GM18520 (cell line): ENCODE data around the gene CDH8.
"Not testable (repeated sequence)": the region's sequence is repeated elsewhere in the genome, so short reads cannot be mapped to it uniquely, and the experiment has no call there.

ENCODE experiments used
- ATAC-seq: cut with Tn5 transposase; IDR thresholded peaks from one replicate; pipeline ENCODE4 v1.9.1; 2021; ENCODE audit not compliant: unreplicated experiment

CDH8 gene

DNA sequence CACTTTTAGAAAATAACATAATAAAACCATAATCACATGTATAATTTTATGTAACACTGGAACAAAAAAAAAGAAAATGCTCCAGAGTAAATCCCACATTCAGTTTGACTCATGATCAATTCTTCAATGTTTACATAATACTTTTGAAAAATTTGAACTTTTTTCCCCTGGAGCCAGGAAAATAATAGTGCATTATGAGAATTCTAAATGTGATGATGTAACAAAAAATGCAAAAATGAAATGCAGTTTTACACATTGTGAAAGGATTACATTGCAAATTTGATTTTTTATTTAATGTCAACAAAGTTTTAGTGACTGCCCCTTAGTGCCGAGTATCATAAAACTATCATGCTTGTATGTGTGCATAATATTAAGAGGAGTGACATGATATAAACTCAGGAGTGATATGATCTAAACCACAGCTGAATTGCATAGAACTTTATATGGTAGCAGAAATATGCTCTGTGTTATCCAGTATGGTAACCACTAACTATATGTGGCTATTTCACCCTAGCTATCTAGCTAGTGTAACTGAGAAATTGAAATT is 238.2 kb downstream of the CDH8 start:
- ATAC-seq = no peak

- ATAC-seq = no peak
These were observed 238.9 kb downstream of the CDH8 start for GRCh38 chr16:61797296-61797795.

DNA sequence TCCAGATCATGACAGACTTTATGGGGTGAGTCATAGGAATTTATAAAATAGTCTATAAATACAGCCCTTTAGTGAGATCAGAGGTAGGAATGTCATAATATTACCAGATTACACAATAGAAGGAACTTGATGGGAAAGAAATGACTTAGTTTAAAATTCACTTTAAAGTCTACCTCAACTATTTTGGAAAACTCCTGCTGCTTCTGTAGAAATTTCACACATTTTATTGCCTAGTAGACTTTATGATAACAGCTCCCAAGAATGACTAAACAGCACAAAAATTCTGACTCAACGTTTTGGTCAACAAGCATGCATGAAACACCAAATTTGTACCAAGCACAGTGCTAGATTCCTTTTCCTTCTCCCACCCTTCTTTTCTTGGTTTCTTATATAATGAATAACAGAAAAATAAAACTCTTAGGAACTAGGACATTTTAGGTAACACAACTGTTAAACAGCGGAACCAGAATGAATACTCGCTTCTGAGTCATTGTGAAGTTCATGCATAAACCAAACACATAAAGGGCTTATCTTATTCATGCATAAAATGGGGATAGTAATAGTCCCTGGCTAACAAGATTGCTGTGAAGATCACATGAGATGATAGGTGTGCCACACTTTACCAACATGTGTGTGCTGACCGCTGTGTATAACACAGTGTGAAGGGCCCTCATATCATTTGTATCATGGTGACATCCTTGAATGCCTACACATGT is 243.9 kb downstream of the CDH8 start:
- ATAC-seq = no peak

- no peak for ATAC-seq
These were observed 244.8 kb downstream of the CDH8 start for GRCh38 chr16:61791464-61791863.

GRCh38 chr16:61781855-61782254 is 254.4 kb downstream of the CDH8 start:
- ATAC-seq = not testable (repeated sequence)

DNA sequence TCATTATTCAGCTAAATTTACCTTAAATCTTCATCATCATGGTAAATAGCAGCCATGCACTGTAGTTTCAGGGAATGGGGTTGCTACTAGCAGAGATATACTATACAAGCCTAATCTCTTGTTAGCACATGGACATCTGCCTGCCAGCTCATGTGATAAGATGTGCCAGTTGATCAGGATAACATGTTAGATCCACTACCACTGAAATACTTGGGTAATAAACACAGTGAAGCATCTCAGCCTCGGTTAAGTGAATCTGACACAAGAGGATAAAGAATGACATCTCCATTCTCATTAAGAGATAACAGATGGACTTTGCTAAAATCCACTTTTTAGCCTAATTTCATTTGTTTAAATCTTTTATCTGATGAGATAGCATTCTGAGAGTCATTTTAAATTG is 256.1 kb downstream of the CDH8 start:
- ATAC-seq = no peak

GRCh38 chr16:61770301-61770700 is 265.9 kb downstream of the CDH8 start:
- ATAC-seq = no peak

GRCh38 chr16:61763991-61764390 is 272.2 kb downstream of the CDH8 start:
- no peak for ATAC-seq

DNA sequence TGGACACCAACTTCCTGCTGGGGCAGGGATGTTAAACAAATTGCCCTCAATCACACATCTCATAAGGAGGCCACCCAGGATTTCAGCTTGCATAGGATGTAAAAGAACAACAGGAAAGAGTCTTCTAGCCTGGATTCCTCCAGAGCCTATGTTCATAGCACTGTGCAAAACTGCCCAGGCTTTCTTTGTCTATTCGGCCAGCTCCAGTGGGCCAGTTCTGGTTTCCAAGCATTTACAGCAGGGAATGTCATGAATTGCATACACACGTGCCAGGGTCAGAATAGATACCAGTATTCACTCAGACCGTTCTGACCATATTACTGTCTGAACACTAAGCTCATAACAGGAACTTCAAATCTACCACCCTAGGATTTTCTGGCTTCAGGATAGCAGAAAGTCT is 273.2 kb downstream of the CDH8 start:
- no peak for ATAC-seq

- no peak for ATAC-seq
These were observed 305.2 kb downstream of the CDH8 start for GRCh38 chr16:61730997-61731396.

DNA sequence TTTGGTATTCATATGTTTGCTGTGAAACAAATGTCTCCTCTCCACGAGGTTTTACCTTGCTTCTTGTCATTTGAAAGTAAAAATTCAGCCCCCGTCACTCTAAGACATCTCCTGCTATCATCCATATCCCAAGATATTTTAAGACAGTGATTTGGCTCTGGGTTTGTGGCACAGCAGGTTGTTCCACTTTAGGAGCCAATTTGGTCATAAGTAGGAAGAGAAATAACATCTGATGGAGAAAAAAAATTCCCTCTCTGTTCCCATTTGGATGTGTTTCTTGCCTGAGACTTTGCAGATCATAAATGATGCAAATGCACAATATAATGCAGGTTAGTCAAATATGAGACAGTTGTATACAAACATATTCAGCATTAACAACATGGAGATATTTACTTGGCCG is 309.5 kb downstream of the CDH8 start:
- ATAC-seq = no peak

DNA sequence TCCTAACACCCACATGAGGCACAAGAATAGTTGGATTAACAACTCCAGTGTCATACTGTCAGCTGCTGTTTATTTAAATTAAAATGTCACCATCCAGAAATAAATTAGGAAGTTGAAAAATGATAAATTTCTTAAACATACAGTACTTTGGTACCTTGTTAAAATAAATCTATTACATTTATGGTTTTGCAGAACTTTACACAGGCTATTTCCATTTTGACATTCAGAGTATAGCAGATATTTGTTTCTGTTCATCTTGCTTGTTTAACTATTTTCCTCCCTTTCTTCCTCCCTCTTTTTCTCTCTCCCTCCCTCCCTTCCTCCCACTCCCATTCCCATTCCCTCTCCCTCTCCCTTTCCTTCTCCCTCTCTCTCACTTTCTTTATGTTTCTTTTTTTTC is 310.1 kb downstream of the CDH8 start:
- ATAC-seq = no peak

- ATAC-seq = no peak
These were observed 314.7 kb downstream of the CDH8 start for GRCh38 chr16:61721544-61721943.

DNA sequence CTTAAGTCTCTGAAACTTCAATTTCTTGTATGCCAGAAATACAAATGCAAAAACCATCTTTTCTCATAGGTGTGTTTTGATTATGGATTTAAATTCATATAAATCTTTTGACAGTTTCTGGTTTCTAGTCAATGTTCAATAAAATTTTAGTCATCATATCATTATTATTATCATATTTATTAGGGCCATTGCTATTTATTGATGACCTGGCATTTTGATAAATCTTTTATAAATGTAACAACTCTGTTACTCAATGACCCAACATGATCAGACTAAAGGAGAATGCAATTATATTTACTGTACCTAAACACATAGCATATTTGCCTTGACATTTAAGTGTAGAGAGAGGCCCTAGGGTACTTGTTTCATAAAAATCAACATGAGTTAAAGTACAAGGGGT is 320.8 kb downstream of the CDH8 start:
- ATAC-seq = no peak

GRCh38 chr16:61713787-61714186 is 322.5 kb downstream of the CDH8 start:
- ATAC-seq = no peak

DNA sequence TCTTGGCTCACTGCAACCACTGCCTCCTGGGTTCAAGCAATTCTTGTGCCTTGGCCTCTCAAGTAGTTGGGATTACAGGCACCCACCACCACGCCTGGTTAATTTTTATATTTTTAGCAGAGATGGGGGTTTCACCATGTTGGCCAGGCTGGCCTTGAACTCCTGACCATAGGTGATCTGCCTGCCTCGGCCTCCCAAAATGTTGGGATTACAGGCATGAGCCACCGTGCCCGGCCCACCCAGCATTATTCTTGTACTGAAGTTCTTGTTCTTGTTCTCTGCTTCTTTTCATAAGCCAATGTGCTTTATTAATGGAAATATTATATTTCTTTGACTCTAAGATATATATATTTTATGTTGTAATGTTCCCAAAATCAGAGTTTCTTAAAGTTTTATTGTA is 336.6 kb downstream of the CDH8 start:
- not testable (repeated sequence) for ATAC-seq

- no peak for ATAC-seq
These were observed 351.7 kb downstream of the CDH8 start for GRCh38 chr16:61684541-61684940.

- no peak for ATAC-seq
These were observed 354.6 kb downstream of the CDH8 start for GRCh38 chr16:61681673-61682072.

DNA sequence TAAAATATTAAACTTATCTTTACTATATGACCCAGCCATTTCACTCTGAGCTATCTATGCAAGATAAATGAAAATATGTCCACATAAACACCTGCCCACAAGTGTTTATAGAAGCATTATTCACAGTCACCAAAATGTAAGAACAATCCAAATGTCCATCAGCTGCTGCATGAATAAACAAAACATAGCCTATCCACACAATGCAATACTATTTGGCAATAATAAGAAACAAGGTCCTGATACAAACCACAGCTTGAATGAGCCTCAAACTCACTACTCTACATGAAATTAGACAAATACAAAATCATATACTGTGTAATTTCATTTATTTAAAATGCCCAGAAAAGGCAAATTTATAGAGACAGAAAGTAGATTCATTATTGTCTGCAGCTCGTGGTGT is 355.1 kb downstream of the CDH8 start:
- no peak for ATAC-seq

GRCh38 chr16:61678182-61678581 is 358.1 kb downstream of the CDH8 start:
- ATAC-seq = no peak

- ATAC-seq = no peak
These were observed 358.5 kb downstream of the CDH8 start for GRCh38 chr16:61677776-61678175.

GRCh38 chr16:61676740-61677139 is 359.5 kb downstream of the CDH8 start:
- no peak for ATAC-seq

- ATAC-seq = no peak
These were observed 365.1 kb downstream of the CDH8 start for GRCh38 chr16:61671161-61671560.
